Activated T-helper 1 cell treated with Interleukin-2 at 50 U/mL for 16 hours (primary cell): ENCODE measurements around the gene TRPM2.
"Not testable (repeated sequence)": the region's sequence is repeated elsewhere in the genome, so short reads cannot be mapped to it uniquely, and the experiment has no call there.

ENCODE experiments used
- DNase-seq: peaks from one replicate; pipeline ENCODE4 v3.0.0-alpha.2; 2020; ENCODE audit warnings: low read depth

TRPM2 gene

GRCh38 chr21:44397431-44398031, 44.1 kb downstream of the TRPM2 start:
- DNase-seq: no peak

- no peak for DNase-seq
Observed at GRCh38 chr21:44398499-44398898, 45.1 kb downstream of the TRPM2 start.

GRCh38 chr21:44399151-44399954, 45.9 kb downstream of the TRPM2 start:
- no peak for DNase-seq

- DNase-seq: no peak
Observed at GRCh38 chr21:44399955-44400790, 46.8 kb downstream of the TRPM2 start.

- DNase-seq: no peak
Observed at GRCh38 chr21:44400791-44401385, 47.5 kb downstream of the TRPM2 start.

GRCh38 chr21:44401386-44402160, 48.2 kb downstream of the TRPM2 start:
- DNase-seq: no peak

GRCh38 chr21:44402323-44403105, 49.1 kb downstream of the TRPM2 start:
- DNase-seq: no peak

- no peak for DNase-seq
Observed at GRCh38 chr21:44403106-44404020, 49.9 kb downstream of the TRPM2 start.

GRCh38 chr21:44404482-44404881, 51.1 kb downstream of the TRPM2 start:
- not testable (repeated sequence) for DNase-seq

GRCh38 chr21:44405091-44405947, 51.9 kb downstream of the TRPM2 start:
- no peak for DNase-seq

- no peak for DNase-seq
Observed at GRCh38 chr21:44405948-44406872, 52.8 kb downstream of the TRPM2 start.

GRCh38 chr21:44406953-44407352, 53.5 kb downstream of the TRPM2 start:
- DNase-seq: no peak

- DNase-seq: no peak
Observed at GRCh38 chr21:44407493-44407892, 54.1 kb downstream of the TRPM2 start.

- DNase-seq: no peak
Observed at GRCh38 chr21:44408226-44408625, 54.8 kb downstream of the TRPM2 start.

GRCh38 chr21:44413566-44414290, 60.3 kb downstream of the TRPM2 start:
- no peak for DNase-seq

- DNase-seq: no peak
Observed at GRCh38 chr21:44414291-44415072, 61.1 kb downstream of the TRPM2 start.
